Fibroblast of skin of right biceps (primary cell): ENCODE data around the gene DCANP1.

Experiments
- DNase-seq: peaks from one replicate; pipeline ENCODE4 v3.0.0-alpha.2; 2013

Gene DCANP1

DNA sequence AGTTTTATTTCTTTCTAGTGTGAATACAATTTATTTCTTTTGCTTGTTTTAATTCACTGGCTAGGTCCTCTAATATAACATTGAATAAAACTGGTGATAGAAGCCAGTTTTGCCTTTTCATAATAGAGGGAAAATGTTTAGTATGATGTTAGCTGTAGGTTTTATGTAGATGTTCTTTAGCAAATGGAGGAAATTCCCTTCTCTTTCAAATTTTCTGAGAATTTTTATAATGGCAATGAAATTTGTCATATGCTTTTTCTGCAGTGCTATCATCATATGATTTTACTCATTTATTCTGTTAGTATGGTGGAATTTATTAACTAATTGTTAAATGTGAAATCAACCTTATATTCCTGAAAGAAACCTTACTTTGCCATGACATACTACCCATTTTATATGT is 30.1 kb downstream of the DCANP1 start:
- DNase-seq, result no peak

DNA sequence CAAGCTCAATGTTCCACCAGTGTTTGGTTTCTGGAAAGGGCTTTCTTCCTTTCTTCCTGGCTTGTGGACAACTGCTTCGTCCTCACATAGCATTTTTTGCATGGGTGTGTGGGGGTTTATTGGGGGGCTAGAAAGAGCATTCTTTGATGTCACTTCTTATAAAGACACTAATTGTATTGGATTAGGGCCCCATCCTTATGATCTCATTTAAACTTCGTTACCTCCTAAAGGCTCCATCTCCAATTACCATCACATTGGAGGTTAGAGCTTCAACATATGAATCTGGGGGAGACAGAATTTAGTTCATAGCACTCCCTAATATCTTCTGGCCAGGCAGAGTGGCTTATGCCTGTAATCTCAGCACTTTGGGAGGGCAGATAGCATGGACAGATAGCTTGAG is 42.1 kb downstream of the DCANP1 start:
- no peak for DNase-seq

DNA sequence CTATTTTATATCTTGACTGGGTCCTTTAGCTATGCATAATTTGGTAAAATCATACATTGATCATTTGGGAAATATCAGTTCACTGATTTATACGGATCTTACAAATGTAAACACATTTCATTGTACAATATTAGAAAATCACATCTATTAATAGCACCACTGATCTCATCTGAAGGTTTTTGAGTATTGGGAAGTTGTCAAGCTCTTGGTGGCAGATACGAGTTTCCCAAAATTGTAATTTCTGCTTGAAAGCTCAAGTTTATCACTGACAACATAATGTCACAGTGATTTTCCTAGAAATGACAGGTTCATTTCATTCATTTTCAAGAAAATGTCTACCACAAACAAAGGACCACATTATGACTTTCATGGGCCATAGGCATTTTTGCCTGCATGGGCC is 45.1 kb downstream of the DCANP1 start:
- no peak for DNase-seq

DNA sequence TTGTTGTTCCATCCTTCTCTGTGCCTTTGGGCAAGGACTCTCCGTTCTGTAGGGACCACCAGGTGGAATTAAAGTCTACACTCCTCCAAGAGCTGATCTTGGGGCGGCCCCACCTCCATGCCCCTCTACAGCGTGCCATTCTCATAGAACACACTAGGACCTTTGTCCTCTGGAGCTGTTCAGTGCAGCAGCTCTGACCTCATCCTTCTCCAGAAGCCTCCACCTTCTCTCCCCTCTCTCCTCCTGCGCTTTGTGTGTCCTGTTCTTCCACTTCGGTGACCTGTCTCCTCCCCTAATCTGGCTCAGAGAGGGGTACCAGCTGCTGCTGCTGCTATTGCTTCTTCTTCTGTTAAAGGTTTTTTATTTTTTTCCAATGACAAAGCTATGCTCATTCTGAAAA is 46.3 kb downstream of the DCANP1 start:
- no peak for DNase-seq

DNA sequence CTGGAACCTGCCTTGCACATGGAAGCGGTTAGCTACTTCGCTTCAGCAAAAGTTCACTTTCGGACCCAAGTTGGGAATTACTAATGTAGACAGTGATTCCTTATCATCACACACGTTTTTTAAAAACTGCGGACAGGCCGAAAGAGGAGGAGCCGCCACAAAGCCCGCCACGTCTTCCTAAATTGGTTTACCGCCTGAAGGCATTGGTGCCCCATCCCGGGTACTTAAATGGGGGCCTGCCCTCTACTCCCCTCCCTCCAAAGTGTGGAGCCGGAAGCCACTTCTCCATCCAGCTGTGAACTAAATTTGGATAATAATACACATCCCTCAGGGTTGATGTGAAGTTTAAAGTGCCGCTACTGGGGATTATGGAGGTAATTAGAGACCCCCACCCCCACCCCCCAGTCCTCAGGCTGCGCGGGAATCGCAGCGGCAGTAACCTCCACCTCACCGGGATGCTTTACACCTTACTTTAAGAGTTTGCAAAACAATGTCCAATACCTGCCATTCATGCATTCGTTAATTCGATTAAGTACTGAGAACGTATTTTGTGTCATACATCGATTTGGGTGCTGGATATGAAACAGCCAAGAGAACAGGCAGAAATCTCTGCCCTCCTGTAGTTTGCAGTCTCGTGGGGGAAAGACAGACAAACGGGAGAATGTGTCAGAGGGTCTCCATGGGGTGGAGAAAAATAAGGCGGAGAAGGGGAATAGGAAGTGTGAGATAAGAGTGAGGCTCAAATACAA is 47.2 kb downstream of the DCANP1 start:
- peak; percentile 23 for DNase-seq

DNA sequence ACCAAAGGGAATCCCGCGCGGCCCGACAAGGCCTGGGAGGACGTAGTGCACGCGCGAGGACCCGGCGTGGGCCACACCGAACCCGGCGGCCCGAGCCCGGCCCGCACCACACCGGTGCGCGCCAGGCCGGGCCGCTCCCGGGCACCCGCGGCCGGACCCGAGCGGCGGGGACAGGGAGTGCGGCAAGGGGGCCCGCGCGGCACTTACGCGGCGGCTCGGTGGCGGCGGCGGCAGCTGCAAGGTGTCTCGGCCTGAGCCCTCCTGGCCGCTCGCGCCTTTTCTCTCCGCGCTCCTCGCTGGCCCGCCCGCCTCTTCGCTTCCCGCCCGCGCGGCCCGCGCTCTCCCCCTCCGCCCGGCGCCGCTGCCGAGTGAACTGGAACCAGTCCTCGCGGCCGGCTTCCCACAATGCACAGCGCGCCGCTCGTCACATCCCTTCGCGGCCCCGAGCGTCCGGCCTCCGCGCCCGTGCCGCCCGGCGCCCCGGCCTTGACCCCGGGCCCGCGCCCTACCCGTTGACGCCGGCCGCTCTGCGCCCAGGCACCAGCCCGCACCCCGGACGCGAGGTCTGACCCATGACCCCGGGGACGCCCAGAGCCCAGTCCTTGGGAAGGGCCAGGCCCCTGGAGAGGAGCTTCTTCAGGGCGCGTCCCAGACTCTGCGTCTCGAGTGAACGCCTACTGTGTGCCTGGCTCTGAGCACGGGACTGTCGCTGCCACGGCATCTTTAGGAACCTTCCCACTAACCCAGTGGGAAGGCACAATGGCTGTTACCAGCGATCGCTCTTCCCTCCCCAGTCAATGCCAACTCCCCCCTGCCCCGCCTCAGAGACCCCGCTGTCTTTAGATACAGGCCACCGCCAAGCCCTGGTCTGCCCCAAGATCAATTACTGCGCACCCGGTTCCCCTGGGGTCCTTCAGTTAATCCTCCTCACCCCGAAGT is 48.0 kb downstream of the DCANP1 start, which contains the start of gene MACROH2A1:
TSS of gene MACROH2A1 (minus strand) at position 377 of the 939 bp plus-strand sequence. CDS start 10,138 bp downstream, outside the sequence.
- DNase-seq, result peak; percentile 88

DNA sequence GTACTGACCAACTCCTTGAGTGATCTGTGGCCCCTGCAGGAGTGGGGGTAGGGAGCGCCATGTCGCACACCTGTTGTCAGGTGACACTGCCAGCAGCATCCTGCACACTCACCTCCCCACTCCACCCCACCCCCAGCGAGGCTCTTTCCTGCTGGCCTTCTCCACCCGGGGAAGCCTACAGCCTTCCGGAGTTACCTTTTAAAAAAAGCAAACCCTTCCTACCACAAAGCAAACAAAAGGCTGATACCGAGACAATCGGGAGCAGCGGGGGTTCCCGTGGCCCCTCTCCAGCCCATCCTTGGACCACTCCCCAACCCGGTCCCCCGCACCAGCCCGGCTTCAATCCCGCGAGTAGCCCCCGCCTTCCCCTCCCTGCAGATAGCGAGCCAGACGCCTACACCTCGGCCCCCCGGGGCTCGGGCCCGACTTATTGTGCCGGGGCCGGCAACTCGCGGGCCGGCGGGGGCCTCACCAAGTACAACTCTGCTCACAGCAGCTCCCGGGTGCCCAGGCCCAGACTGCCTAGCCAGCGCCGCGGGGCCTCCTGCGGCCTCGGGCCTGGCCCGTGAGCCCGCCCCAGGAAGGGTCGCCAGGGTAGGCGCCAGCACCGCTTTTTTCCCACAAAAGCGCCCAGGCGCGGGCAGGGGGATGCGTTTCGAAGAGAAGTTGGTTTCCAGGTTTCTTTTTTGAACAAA is 48.8 kb downstream of the DCANP1 start:
- peak; percentile 36 for DNase-seq

DNA sequence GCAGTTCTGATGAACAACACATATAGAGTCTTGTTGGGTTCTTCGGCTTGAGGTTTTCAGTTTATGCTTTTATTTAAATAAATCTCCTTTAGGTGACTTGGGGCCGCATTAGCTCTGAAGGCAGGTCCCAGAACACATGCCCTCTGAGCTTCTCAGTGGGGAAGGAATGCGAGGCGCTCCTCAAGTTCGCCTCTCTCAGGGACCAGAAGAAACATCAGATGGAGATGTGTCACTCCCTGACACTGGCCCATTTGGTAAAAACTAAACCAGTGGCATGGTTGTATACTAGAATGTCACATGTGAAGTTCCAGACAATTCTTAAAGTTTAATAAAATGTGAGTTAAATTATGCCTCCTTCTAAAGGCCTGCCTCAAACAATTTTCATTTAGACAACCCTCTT is 50.1 kb downstream of the DCANP1 start:
- DNase-seq, result no peak

DNA sequence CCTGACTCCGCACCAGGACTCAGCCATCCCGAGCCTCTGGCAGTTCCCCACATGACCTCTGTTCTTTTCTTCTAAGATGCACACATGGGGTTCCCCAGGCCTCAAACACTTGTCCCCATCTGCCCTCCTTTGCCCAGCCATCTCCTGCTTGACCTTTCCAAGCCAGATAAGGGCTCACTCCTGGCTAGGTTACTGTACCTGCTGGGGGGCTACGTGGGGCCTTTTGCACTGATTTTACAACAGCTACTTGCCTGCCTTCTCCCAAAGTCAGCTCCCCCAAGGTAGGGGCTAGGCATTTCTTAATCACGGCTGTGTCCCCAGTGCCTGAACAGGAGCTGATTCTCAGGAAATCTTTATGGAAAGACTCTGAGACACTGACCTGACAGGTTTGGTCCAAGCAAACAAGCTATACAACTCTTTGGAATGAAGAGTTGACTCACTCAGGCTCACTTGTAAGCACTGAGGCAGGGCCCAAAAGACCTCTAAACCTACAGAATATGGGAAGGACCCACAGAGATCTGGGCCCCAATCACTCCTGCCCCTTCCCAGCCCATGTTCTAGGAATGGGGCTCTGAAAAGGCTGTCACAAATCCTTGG is 50.6 kb downstream of the DCANP1 start:
- no peak for DNase-seq

DNA sequence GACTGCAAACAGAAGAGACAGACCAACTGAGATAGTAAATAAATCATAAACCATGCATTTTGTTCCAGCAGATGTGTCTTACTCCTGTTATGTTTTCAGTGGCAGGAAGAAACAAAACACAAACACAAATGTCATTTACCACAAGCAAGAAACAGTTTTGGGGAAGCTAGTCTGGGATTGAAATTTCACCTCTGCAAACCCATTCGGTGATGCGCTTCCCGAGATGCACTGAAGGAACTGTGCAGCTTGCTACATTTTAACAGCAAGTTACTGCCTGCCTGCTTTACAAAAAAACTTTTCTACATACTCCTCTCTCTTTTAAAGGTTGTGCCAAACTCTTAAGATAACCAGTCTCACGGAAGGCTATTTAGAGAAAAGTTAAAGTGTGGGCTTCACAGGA is 51.3 kb downstream of the DCANP1 start:
- DNase-seq, result no peak

DNA sequence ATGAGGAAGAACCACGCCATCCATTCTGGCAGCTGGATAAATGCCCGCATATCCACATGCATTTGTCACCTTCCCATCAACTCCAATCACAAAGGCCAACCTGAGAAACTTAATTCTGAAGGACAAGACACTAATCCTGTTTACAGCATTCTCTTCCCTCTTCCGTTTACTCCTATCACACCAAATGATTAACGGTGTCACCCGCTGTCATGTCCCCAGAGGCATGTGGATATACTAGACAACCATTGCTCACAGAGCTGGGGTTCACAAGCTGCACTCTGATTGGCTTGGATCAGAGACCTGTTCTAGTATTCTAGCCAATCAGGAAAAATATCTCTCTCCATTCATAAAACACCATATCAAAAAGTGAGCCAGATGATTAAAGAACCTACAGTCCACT is 51.7 kb downstream of the DCANP1 start:
- DNase-seq, result no peak
